Measurements from ENCODE around the gene DOCK2.

DNA sequence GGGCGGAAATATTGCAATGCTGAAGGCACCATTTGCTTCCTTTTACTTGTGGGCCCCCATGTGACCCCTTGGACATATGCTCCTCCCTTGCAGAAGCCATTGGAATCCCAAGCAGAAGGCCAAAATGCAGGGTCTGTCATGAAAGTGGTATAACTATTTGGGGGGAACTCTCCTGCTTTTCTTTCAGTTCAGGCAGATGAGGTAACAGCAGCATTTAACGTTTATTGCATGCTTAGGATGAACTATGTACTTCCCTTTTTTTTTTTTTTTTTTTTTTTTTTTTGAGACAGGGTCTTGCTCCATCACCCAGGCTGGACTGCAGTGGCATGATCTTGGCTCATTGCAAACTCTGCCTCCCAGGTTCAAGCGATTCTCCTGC is 476.4 kb downstream of the DOCK2 start:
- TF ChIP-seq, protein P1, sequence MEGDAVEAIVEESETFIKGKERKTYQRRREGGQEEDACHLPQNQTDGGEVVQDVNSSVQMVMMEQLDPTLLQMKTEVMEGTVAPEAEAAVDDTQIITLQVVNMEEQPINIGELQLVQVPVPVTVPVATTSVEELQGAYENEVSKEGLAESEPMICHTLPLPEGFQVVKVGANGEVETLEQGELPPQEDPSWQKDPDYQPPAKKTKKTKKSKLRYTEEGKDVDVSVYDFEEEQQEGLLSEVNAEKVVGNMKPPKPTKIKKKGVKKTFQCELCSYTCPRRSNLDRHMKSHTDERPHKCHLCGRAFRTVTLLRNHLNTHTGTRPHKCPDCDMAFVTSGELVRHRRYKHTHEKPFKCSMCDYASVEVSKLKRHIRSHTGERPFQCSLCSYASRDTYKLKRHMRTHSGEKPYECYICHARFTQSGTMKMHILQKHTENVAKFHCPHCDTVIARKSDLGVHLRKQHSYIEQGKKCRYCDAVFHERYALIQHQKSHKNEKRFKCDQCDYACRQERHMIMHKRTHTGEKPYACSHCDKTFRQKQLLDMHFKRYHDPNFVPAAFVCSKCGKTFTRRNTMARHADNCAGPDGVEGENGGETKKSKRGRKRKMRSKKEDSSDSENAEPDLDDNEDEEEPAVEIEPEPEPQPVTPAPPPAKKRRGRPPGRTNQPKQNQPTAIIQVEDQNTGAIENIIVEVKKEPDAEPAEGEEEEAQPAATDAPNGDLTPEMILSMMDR (IDR thresholded peaks at IDR 0.05): no peak
- TF ChIP-seq, protein P2, sequence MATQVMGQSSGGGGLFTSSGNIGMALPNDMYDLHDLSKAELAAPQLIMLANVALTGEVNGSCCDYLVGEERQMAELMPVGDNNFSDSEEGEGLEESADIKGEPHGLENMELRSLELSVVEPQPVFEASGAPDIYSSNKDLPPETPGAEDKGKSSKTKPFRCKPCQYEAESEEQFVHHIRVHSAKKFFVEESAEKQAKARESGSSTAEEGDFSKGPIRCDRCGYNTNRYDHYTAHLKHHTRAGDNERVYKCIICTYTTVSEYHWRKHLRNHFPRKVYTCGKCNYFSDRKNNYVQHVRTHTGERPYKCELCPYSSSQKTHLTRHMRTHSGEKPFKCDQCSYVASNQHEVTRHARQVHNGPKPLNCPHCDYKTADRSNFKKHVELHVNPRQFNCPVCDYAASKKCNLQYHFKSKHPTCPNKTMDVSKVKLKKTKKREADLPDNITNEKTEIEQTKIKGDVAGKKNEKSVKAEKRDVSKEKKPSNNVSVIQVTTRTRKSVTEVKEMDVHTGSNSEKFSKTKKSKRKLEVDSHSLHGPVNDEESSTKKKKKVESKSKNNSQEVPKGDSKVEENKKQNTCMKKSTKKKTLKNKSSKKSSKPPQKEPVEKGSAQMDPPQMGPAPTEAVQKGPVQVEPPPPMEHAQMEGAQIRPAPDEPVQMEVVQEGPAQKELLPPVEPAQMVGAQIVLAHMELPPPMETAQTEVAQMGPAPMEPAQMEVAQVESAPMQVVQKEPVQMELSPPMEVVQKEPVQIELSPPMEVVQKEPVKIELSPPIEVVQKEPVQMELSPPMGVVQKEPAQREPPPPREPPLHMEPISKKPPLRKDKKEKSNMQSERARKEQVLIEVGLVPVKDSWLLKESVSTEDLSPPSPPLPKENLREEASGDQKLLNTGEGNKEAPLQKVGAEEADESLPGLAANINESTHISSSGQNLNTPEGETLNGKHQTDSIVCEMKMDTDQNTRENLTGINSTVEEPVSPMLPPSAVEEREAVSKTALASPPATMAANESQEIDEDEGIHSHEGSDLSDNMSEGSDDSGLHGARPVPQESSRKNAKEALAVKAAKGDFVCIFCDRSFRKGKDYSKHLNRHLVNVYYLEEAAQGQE (IDR thresholded peaks at IDR 0.05; ENCODE audit: insufficient read depth in 1 of 2, low read depth in 2 of 2, low read length in 1 of 2): no peak
